DMS153 treated with DMSO at 0.1 percent for 48 hours (cell line): ENCODE results near the gene PHF23.

Source experiments
- DNase-seq: peaks from one replicate; lab custom pipeline; 2025; ENCODE audit not compliant: unreplicated experiment; lab: John Stamatoyannopoulos, UW

The PHF23 gene

DNA sequence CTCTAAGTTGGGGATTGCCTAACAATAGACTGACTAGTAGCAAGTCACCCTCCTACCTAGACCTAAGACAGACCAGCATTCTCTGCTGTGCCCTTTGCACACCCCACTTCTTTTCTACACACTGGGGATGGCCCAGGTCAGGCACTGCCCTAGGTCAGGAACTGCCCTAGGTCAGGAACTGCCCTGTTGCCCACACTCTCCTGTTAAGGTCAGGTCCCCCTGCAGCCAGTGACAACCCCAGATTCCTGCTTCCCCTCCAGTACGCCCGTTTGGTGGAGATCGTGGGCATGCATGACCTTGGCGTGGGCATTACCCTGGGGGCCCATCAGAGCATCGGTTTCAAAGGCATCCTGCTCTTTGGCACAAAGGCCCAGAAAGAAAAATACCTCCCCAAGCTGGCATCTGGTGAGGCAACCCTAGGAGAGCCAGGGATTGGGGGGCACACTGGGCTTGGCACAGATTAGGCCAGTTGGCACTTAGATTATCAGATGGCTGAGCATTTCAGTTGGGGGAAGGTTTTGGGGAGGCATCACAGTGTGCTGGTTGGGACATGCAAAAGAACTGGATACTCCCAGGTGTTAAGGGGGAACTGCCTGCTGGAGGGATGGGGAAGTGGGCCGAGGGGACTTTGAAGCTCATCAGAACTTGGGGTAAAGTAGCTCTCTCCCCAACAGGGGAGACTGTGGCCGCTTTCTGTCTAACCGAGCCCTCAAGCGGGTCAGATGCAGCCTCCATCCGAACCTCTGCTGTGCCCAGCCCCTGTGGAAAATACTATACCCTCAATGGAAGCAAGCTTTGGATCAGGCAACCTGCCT, 17.8 kb downstream of the PHF23 start:
- no peak for DNase-seq

DNA sequence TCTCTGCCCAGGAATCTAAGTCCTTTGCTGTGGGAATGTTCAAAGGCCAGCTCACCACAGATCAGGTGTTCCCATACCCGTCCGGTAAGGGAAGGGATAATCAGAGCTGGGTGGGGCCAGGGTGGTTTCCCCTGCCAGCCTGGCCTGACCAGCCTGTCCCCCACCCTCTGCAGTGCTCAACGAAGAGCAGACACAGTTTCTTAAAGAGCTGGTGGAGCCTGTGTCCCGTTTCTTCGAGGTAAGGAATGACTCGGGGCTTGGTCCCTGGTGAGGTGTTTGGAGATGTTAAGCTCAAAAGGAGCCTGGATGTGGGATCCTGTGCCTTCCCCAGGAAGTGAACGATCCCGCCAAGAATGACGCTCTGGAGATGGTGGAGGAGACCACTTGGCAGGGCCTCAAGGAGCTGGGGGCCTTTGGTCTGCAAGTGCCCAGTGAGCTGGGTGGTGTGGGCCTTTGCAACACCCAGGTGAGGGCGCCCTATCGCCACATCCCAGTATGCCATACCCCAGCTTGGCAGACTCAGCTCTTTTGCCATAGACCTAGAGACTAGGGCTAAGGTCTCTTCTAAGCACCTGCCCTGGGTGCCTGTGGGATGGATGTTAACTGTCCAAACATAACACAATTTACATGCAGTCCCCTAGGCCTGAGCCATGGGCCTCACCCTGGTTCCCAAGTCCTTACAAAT, 18.5 kb downstream of the PHF23 start:
- DNase-seq = no peak

- peak; percentile 10 for DNase-seq
Measured at GRCh38 chr17:7219812-7220592, 19.3 kb downstream of the PHF23 start, which contains the start of the genes ACADVL and DLG4. ACADVL (plus strand) TSS chr17:7219938; CDS start chr17:7219985, 47 bp downstream. DLG4 (minus strand) TSS chr17:7219836.

DNA sequence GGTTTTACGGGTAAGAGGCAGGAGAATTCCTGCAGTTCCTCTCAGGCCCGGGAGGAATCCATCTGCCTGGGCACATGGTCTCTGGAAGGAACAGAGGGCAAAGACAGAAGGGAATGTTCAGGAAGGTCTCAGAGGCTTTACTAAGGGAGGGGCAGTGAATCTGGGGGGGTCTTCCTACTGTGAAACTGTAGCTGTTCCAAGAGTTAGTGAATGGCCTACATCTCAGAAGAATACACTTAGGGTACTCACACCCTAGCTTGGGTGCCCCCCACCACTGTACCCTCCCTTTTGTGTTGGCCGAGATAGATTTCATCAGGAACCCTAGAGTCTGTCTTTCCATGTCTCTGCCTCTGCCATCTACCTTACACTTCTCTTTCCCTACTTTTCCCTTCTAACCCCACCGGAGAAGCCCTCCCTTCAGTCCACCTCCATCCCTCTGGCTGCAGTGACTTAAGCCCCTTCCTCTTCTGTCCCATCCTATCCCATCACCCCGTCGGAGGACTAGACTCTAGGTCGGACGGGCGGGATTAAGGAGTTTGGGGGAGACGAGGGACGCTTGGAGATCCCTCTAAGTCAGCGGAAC, 19.9 kb downstream of the PHF23 start:
- no peak for DNase-seq

GRCh38 chr17:7218758-7219157, 20.5 kb downstream of the PHF23 start:
- DNase-seq = no peak

- no peak for DNase-seq
Measured at GRCh38 chr17:7218166-7218565, 21.1 kb downstream of the PHF23 start.

DNA sequence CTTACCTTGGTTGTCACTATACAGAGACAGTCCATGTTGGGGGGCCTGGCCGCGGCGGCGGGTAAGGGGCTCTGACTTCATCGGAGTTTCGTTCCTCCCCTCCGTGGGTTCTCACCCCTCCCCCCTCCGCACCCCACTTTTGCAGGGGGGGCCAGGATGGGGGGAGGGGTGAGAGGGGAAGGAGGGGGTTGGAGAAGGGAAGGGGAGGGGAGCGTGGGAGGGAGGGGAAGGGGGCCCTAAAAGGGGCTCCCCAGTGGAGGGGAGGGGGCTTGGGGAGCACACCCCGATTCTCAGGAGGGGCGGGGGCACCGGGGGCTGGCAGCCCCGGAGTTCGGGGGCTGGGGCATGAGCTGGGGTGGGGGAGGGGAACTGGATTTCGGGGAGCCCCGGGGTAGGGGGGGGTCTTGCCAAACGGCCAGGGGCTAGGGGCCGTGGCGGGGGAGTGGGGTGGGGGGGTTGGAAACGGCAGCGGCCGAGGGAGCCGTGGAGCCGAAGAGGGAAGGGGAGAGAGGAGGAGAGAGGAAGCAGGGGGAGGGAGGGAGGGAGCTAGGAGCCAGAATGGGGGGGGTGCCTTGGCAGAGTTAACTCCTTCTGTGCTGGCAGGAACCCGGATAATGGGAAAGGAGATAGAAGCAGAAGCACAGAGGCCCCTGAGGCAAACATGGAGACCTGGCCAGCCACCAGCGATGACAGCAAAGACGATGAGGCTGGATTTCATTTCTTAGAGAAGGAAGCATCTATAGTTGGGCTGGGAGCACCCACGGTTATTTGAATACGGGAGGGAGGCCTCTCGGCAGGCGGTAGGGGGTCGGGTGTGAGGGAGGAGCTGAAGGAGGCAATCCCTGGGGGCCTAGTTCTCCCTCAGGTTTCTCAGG, 21.9 kb downstream of the PHF23 start:
- no peak for DNase-seq

- DNase-seq = no peak
Measured at GRCh38 chr17:7216242-7217112, 22.8 kb downstream of the PHF23 start.

DNA sequence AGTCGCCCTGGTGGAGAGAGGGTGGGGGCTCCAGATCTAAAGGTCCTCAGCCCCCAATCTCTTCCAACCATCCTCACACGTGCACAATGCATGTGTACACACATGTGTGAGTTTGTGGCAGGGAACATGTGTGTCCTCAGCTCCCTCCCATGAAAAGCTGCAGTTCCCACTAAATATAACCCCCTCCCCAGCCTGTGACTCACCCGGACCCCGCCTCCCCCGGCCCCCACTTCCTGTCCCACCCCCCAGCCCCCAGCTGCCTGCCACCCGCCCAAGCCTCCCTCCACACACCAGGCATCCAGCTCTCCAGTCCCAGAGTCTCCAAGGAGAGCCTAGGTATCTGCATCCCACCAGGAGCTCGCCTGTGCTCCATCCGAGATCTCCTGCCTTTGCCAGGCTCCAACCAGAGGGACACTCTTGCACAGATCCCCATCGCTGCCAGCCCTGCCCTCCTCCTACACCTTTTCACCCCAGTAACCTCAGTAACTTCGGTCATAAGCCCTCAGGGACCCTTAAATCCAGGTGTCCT, 23.5 kb downstream of the PHF23 start:
- no peak for DNase-seq

DNA sequence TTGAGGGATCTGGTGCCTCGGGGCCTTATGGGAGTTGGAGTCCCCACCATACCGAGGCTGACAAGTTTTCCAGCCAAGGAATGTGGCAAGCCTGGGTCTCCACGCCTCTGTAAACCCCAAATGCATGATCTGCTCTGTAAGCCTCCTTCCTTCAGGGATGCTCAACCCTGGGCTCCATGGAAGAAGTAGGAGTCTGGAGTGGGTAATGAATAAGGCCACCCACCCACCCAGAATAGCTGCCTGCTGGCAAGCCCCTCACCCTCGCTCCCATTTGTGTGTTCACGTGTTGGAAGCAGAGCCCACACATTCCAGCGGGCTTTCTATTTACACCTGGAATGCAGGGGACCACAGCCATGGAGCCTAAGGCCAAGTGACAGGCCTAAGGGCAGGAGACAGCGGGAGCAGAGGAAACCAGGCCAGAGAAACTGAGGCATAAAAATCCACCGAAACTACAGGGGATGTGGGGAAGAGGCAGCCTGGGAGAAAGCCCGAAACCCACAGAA, 24.1 kb downstream of the PHF23 start:
- DNase-seq = no peak

- DNase-seq = peak; percentile 84
Measured at GRCh38 chr17:7214300-7215135, 24.7 kb downstream of the PHF23 start.

GRCh38 chr17:7213895-7214299, 25.4 kb downstream of the PHF23 start:
- DNase-seq = peak; percentile 84

DNA sequence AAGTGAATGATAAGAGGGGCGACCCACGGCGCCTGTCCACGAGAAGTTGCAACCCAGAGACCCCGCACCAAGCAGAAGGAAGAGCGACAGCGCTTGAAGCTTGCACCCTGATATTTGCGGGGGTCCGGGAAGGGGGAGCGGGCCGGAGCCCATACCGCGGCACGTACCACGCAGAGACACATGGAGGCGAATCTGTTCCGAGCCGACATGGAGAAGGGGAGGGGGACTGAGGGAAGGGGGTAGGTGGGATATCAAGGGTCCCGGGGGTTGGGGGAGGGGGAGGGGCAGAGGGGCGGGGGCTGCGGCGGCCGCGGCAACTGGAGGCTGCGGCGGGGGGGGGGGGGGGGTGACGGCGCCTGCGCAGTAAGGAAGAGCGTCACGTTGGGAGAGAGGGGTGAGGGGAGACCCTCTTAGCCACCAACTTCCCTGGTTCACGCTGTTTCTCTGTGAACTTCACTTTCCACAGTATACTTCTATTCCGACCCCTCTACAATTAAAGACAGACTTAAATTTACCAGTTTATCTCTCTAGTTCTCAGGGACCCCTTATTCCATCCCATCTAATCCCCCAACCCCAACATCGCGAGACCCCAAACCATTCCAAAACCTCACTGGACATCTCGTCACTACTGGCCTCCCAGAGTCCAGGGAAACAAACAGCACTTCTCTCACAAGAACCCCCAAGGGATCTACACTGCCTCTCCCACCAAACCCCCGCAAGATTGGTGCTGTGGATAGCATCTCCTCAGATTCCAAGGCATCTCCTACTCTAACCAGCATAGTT, 27.6 kb downstream of the PHF23 start:
- no peak for DNase-seq

- DNase-seq = no peak
Measured at GRCh38 chr17:7208754-7209460, 30.4 kb downstream of the PHF23 start.

GRCh38 chr17:7208027-7208571, 31.2 kb downstream of the PHF23 start:
- no peak for DNase-seq
